Activated naive CD4-positive, alpha-beta T cell treated with anti-CD3 and anti-CD28 coated beads, Interleukin-2, amount 50 U/mL, for 72 hours (primary cell): Measurements from ENCODE around the gene ADGRB3. TPM values are rescaled to one million over a fixed set of nuclear protein-coding genes. Genes with fewer than 3 reads are reported as not detected.
A peak's percentile ranks its signal among the peaks of the same experiment; 100 is the strongest.
"Not testable (repeated sequence)": the region's sequence is repeated elsewhere in the genome, so short reads cannot be mapped to it uniquely, and the experiment has no call there.

Source experiments
- ATAC-seq, 2 donors: fragments of 150-1000 bp; cut with Tn5 transposase; 2 replicates each; pipeline ENCODE4 v1.10.0; 2021; ENCODE audit warnings: mild to moderate bottlenecking in 2 of 2, moderate library complexity in 2 of 2
- DNase-seq, 2 donors: peaks; one replicate each; pipeline ENCODE4 v3.0.0; 2021 to 2022; ENCODE audit warnings: low spot score in 2 of 2
- H3K27ac Mint-ChIP-seq, 2 donors: one replicate each; pipeline ENCODE4 v1.8.0; 2022; ENCODE audit warnings: mild to moderate bottlenecking in 2 of 2, mixed read lengths in 2 of 2
- H3K36me3 Mint-ChIP-seq, 2 donors: one replicate each; pipeline ENCODE4 v1.8.0; 2022; ENCODE audit warnings: mixed read lengths in 2 of 2
- H3K9me3 Mint-ChIP-seq, 2 donors: one replicate each; pipeline ENCODE4 v1.8.0; 2022; ENCODE audit warnings: mixed read lengths in 2 of 2
- total RNA-seq, 2 donors: library from RNA; stranded (reverse); gene quantifications; one replicate each; pipeline ENCODE4 v1.2.3, GENCODE V29; 2022

Gene ADGRB3
- total RNA-seq, 2 donors from 2014 or later = not detected

GRCh38 chr6:68978411-68978810, 343.3 kb downstream of the ADGRB3 start:
- Mint-ChIP-seq H3K9me3 (no peaks in the 10 kb centered on the region), H3K36me3 (no peaks in the 10 kb centered on the region), H3K27ac (no peak overlapping the region)
- DNase-seq = no peak
- no peak for ATAC-seq

GRCh38 chr6:68981668-68982067, 346.6 kb downstream of the ADGRB3 start:
- not testable (repeated sequence) for H3K9me3 Mint-ChIP-seq, H3K27ac Mint-ChIP-seq, ATAC-seq, H3K36me3 Mint-ChIP-seq, DNase-seq

- DNase-seq (no peak), ATAC-seq (no peak)
- no peaks in the 10 kb centered on the region for H3K9me3 Mint-ChIP-seq
- no peak overlapping the region for H3K27ac Mint-ChIP-seq
- no peaks in the 10 kb centered on the region for H3K36me3 Mint-ChIP-seq
Observed at GRCh38 chr6:68988698-68989097, 353.6 kb downstream of the ADGRB3 start.

- ATAC-seq (no peak), DNase-seq (no peak)
- Mint-ChIP-seq H3K9me3 (no peaks in the 10 kb centered on the region), H3K36me3 (no peaks in the 10 kb centered on the region), H3K27ac (no peak overlapping the region)
Observed at GRCh38 chr6:68990317-68990716, 355.2 kb downstream of the ADGRB3 start.

- no peak for ATAC-seq
- DNase-seq = no peak
- peaks cover 8 to 14% of the 10 kb centered on the region in 2 donors for H3K9me3 Mint-ChIP-seq
- no peak overlapping the region for H3K27ac Mint-ChIP-seq
- no peaks in the 10 kb centered on the region for H3K36me3 Mint-ChIP-seq
Observed at GRCh38 chr6:68993911-68994310, 358.8 kb downstream of the ADGRB3 start.

GRCh38 chr6:68994521-68994920, 359.4 kb downstream of the ADGRB3 start:
- H3K36me3 Mint-ChIP-seq = no peaks in the 10 kb centered on the region
- ATAC-seq (no peak), DNase-seq (no peak)
- H3K9me3 Mint-ChIP-seq = peaks cover 8 to 14% of the 10 kb centered on the region in 2 donors
- no peak overlapping the region for H3K27ac Mint-ChIP-seq

- ATAC-seq (peak in 1 of 2 donors; percentile 79), DNase-seq (no peak)
- Mint-ChIP-seq H3K36me3 (no peaks in the 10 kb centered on the region), H3K9me3 (peaks cover 8 to 10% of the 10 kb centered on the region in 2 donors), H3K27ac (no peak overlapping the region)
Observed at GRCh38 chr6:69005199-69005598, 370.1 kb downstream of the ADGRB3 start.

- no peak for ATAC-seq
- Mint-ChIP-seq H3K27ac (no peak overlapping the region), H3K36me3 (no peaks in the 10 kb centered on the region), H3K9me3 (peaks cover 5 to 10% of the 10 kb centered on the region in 2 donors)
- no peak for DNase-seq
Observed at GRCh38 chr6:69007781-69008180, 372.7 kb downstream of the ADGRB3 start.

- no peak for DNase-seq
- H3K9me3 Mint-ChIP-seq = peaks cover 4 to 5% of the 10 kb centered on the region in 2 donors
- H3K27ac Mint-ChIP-seq = no peak overlapping the region
- no peak for ATAC-seq
- no peaks in the 10 kb centered on the region for H3K36me3 Mint-ChIP-seq
Observed at GRCh38 chr6:69012211-69012610, 377.1 kb downstream of the ADGRB3 start.

GRCh38 chr6:69012876-69013275, 377.8 kb downstream of the ADGRB3 start:
- Mint-ChIP-seq H3K27ac (no peak overlapping the region), H3K9me3 (no peaks in the 10 kb centered on the region), H3K36me3 (no peaks in the 10 kb centered on the region)
- ATAC-seq = no peak
- DNase-seq = no peak

GRCh38 chr6:69018906-69019305, 383.8 kb downstream of the ADGRB3 start:
- H3K9me3 Mint-ChIP-seq = peaks cover 0 to 5% of the 10 kb centered on the region in 2 donors
- DNase-seq (no peak), ATAC-seq (no peak)
- H3K27ac Mint-ChIP-seq = no peak overlapping the region
- H3K36me3 Mint-ChIP-seq = no peaks in the 10 kb centered on the region

- H3K27ac Mint-ChIP-seq = no peak overlapping the region
- no peaks in the 10 kb centered on the region for H3K36me3 Mint-ChIP-seq
- ATAC-seq (no peak), DNase-seq (no peak)
- peaks cover 0 to 5% of the 10 kb centered on the region in 2 donors for H3K9me3 Mint-ChIP-seq
Observed at GRCh38 chr6:69019832-69020231, 384.8 kb downstream of the ADGRB3 start.

- Mint-ChIP-seq H3K36me3 (no peaks in the 10 kb centered on the region), H3K27ac (no peak overlapping the region), H3K9me3 (peaks cover 4 to 11% of the 10 kb centered on the region in 2 donors)
- ATAC-seq (no peak), DNase-seq (no peak)
Observed at GRCh38 chr6:69022993-69023392, 387.9 kb downstream of the ADGRB3 start.

GRCh38 chr6:69026243-69026642, 391.2 kb downstream of the ADGRB3 start:
- H3K36me3 Mint-ChIP-seq = no peaks in the 10 kb centered on the region
- ATAC-seq (no peak), DNase-seq (no peak)
- H3K27ac Mint-ChIP-seq = no peak overlapping the region
- peaks cover 4 to 11% of the 10 kb centered on the region in 2 donors for H3K9me3 Mint-ChIP-seq

- no peak for ATAC-seq
- H3K27ac Mint-ChIP-seq = no peak overlapping the region
Observed at GRCh38 chr6:69026715-69027114, 391.6 kb downstream of the ADGRB3 start.

GRCh38 chr6:69027861-69028260, 392.8 kb downstream of the ADGRB3 start:
- Mint-ChIP-seq H3K9me3 (peaks cover 4 to 14% of the 10 kb centered on the region in 2 donors), H3K27ac (no peak overlapping the region), H3K36me3 (no peaks in the 10 kb centered on the region)
- no peak for ATAC-seq
- no peak for DNase-seq

More at GRCh38 chr6:69026715-69027114, 391.6 kb downstream of the ADGRB3 start:
- no peak for DNase-seq
- Mint-ChIP-seq H3K9me3 (peaks cover 4 to 14% of the 10 kb centered on the region in 2 donors), H3K36me3 (no peaks in the 10 kb centered on the region)

- no peak for ATAC-seq
- Mint-ChIP-seq H3K9me3 (peaks cover 10% of the 10 kb centered on the region in 2 donors), H3K27ac (no peak overlapping the region), H3K36me3 (no peaks in the 10 kb centered on the region)
- DNase-seq = no peak
Observed at GRCh38 chr6:69038841-69039240, 403.8 kb downstream of the ADGRB3 start.

GRCh38 chr6:69042297-69042696, 407.2 kb downstream of the ADGRB3 start:
- no peak for ATAC-seq
- no peaks in the 10 kb centered on the region for H3K36me3 Mint-ChIP-seq

GRCh38 chr6:69044534-69044933, 409.5 kb downstream of the ADGRB3 start:
- ATAC-seq = no peak
- DNase-seq = no peak
- Mint-ChIP-seq H3K36me3 (no peaks in the 10 kb centered on the region), H3K9me3 (peaks cover 3 to 5% of the 10 kb centered on the region in 2 donors), H3K27ac (no peak overlapping the region)

More at GRCh38 chr6:69042297-69042696, 407.2 kb downstream of the ADGRB3 start:
- Mint-ChIP-seq H3K27ac (no peak overlapping the region), H3K9me3 (peaks cover 3 to 10% of the 10 kb centered on the region in 2 donors)
- no peak for DNase-seq
